ENCODE results near the gene TAP2.

DNA sequence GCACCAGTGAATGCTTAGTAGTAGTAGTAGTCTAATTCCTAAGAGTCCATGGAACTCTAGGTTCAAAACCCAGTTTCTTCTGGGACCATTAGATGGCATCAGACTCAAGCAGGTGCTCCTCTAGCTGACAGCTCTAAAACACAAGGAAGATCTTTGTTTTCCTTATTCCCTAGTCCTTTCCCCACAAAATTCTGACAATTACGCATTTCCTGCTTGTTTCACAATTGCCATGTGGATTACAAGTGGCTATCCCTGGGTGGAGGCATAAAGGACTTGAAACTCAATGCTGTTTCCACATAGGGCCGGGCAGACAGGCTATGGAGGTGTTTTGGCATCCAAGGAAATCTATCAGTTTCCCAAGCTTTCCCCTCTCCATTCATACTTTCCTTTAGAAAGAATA, 12.6 kb downstream of the TAP2 start:
- TF ChIP-seq POLR2AphosphoS5 (IDR thresholded peaks at IDR 0.05; ENCODE audit: borderline replicate concordance, low read depth, low read length), result no peak
- no peak for TF ChIP-seq EZH2 (IDR thresholded peaks at IDR 0.05)
- no peak for TF ChIP-seq FOXP2 (optimal IDR thresholded peaks at IDR 0.05; ENCODE audit: control extremely low read depth, extremely low read length, insufficient read depth)

Data from SK-N-MC (cell line).